HG03469 (cell line): Measurements from ENCODE around the gene PRM2.

Experiments used
- ATAC-seq: cut with Tn5 transposase; IDR thresholded peaks from one replicate; pipeline ENCODE4 v1.9.1; 2021; ENCODE audit warnings: mild to moderate bottlenecking, moderate library complexity, moderate number of reproducible peaks; ENCODE audit not compliant: unreplicated experiment

The PRM2 gene, protein sequence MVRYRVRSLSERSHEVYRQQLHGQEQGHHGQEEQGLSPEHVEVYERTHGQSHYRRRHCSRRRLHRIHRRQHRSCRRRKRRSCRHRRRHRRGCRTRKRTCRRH

DNA sequence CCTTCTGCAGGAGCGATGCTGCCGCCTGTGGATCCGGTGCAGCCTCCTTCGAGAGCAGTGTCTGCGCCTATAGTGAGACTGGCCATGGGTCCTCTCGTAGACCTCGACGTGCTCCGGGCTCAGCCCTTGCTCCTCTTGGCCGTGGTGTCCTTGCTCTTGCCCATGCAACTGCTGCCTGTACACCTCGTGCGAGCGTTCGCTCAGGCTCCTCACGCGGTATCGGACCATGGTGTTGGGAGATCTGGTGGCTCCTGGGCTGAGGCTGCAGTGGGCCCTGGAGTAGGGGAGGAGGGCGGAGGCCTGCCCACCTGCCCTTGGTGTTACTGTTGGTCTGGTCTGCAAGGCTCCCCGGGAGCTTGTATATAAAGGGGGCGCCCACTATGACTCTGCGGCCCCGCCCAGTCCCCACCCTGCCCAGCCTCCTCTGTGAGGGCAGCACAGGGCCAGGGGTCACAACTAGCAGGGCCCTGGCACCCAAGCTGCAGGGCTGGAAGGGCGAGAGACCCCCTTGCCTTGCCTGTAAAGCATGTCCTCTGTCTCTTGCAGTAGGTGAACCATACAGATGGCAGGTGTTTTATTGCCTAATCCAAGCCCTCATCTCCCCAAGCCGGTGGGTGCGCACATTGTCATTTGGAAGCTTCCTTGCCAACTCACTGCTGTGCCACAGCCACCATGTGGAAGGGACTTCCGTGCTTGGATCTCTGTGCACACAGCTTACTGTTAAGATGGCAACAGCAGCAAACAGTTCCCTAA lies at the start of gene PRM2:
Gene PRM2 (minus strand): TSS at position 338 of the 753 bp plus-strand sequence. CDS start 110 bp downstream, at position 228.
- no peak for ATAC-seq

DNA sequence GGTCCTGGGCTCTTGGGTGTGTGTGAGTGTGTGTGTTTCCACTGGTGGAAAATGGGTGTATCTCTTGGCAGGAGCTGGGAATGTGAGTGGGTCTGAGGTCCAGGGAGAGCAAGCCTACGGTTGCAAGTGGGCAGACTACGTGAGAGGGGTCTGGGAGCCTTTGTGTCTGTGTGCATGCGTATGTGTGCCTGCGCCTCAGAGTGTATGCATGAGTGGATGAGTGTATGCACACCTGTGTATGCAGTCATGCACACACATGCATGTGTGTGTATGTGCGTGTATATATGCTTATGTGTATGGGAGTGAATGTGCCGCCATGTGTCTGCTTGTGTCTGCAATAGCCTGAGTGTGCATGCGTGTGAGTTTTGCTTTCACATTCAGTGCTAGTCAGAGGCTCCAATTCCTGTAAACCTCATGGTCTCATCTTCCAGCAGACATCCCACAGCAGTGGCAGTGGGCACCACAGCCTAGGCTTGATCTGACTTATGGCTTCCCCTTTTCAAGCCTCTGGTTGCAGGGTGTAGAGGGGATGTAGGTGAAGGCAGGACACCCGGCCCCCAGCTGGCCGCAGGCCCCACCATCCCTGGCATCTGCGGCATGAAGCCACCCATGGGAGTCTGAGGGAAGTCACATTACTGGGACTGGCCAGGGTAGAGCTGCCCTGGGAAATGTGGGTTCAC lies 49.3 kb upstream of the PRM2 start:
- ATAC-seq = no peak

- ATAC-seq = no peak
Observed at GRCh38 chr16:11323551-11324336, 47.5 kb upstream of the PRM2 start.

- ATAC-seq = no peak
Observed at GRCh38 chr16:11322823-11323222, 46.5 kb upstream of the PRM2 start.

GRCh38 chr16:11321662-11322061 lies 45.4 kb upstream of the PRM2 start:
- ATAC-seq = no peak

- no peak for ATAC-seq
Observed at GRCh38 chr16:11320170-11320569, 43.9 kb upstream of the PRM2 start.

- ATAC-seq = no peak
Observed at GRCh38 chr16:11319529-11320146, 43.4 kb upstream of the PRM2 start.

DNA sequence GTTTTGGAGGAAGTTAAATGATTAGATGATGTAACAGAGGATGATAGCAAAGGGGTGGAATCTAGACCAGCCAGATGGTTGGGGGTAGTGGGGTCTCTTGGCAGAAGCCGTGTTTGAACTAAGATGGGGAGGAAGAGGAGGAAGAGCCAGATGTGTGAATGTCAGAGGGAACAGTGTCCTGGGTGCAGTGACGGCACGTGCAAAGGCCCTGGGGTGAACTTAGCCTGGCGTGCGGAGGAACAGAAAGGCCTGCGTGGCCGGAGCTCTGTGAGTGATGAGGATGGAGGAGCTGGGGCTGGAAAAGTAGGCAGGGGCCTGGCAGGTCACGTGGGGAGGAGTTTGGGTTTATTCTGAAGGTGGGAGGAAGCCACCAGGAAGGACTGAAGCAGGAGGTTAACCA lies 42.5 kb upstream of the PRM2 start:
- no peak for ATAC-seq

DNA sequence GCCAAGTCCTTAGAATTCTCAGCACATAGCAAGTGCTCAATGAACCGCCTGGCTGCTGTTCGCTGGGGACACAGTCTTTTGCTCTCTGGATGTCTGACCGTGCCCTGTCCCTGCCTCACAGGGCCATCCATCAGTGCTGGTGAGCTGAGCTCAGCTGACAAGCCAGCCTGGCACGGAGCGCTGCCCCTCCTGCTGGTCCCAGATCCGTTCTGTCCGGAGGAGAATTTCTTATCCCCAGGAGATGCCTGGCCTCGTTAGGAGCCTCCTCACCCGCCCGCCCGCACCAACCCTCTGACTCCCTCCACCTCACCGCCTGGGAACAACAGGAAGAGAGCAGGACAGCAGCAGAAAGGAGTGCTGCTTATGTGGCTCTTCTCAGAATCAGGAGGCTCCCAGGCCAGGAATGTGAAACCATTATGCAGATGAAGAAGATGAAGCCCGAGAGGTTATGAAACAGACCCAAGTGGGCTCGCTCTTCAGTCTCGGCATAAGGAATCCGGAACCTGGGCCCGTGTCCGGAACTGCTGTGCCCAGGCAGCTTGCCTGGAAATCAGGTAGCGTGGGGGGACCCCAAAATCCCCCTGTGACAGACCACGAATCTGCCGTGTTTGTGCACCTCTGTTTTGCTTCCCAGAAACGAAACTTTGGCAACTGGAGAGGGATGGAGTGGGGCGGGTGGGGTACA lies 40.2 kb upstream of the PRM2 start:
- no peak for ATAC-seq

DNA sequence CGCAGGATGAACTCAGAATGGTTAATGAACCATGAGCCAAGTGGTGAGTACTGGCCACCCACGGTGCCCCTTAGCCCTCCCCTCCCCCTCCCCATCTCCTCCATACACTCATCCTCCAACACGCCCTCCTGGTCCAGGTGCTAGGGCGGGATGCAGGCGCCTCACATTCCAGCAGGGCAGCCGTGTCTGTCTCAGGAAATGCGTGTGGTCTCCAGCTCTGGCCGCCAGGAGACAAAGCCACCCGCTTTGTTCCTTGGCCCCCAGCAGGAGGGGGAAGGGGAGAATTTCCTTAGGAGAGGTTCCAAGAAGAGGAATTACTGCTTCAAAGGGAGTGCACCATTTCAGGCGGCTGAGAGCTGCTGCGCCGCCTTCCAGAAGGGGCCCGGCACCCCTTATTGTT lies 39.2 kb upstream of the PRM2 start:
- ATAC-seq = no peak

GRCh38 chr16:11314309-11314894 lies 38.1 kb upstream of the PRM2 start:
- no peak for ATAC-seq

GRCh38 chr16:11313493-11314308 lies 37.4 kb upstream of the PRM2 start:
- ATAC-seq = no peak

DNA sequence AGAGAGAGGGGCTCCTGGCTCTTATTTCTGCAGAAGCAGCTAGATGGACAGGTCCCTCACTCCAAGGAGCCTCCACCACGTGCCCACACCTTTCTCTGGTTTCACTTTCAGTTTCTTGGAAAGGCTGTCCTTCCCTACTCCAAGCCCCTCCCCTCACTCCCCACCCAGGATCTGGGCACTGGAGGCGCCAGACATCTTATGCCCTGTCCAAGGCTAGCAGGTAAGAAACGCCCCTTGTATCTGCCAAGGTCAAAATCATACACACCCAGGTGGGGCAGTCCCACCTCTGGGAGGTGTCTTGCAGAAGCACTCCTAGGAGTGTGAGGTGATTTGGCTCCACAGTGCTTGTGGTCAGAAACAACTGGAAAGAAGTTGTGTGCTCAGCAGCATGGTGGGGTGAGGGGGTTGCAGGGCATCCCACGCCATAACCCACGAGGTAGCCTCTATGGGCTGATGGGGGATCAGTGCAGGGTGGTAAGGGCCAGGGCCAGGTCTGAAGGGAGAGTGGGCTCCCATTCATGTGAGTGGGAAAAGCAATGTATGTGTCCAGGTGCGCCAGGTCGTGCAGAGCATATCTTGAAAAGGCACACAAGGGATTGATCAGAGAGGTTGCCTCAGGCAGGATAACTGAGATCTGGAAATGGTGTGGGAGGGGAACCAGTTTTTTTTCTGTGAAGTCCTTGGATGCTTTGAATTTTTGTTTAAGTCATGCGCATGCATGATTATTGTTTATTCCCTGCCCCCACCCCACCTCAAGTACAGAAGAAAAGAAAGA lies 36.6 kb upstream of the PRM2 start:
- ATAC-seq = no peak

- ATAC-seq = peak; percentile 25
Observed at GRCh38 chr16:11310997-11311561, 34.8 kb upstream of the PRM2 start.

DNA sequence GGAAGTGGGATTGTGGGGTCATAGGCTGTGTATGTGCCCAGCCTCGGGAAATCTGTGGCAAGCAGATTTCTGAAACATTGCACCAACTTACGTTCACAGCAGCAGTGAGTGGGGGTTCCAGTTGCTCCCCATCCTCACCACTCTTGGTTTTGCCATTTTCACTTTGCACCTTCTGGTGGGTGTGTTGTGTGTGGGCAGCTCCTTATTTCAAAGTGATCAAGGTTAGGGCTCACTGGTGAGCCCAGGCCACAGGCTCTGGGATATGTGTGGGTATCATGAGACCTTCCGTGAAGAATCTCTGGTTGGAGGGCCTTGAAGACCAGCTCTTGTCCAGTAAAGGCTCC lies 34.3 kb upstream of the PRM2 start:
- no peak for ATAC-seq

DNA sequence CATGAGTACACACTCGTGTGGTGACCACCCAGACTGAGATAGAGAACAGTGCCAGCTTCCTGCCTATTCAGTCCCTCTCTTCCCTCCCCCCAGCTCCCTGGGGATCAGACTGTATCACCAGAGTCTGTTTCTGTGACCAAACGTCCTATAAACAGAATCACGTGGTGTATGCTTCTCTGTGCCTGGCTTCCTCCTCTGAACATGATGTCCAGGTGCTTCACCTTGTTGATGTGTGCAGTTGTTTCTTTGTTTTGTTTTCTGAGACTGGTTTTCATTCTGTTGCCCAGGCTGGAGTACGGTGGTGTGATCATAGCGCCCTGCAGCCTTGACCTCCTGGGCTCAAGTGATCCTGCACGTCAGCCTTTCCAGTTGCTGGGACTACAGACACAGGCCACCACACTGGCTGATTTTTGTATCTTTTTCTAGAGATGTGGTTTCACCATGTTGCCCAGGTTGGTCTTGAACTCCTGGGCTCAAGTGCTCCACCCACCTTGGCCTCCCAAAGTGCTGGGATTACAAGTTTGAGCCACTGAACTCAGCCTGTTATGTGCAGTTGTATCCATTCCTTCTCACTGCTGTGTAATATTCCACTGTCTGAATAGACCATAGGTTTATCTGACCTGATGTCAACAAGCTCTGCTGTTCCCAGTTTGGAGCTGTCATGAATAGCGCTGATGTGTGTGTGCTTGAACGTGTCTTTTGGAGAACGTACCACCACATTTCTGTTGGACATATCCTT lies 33.8 kb upstream of the PRM2 start:
- no peak for ATAC-seq

DNA sequence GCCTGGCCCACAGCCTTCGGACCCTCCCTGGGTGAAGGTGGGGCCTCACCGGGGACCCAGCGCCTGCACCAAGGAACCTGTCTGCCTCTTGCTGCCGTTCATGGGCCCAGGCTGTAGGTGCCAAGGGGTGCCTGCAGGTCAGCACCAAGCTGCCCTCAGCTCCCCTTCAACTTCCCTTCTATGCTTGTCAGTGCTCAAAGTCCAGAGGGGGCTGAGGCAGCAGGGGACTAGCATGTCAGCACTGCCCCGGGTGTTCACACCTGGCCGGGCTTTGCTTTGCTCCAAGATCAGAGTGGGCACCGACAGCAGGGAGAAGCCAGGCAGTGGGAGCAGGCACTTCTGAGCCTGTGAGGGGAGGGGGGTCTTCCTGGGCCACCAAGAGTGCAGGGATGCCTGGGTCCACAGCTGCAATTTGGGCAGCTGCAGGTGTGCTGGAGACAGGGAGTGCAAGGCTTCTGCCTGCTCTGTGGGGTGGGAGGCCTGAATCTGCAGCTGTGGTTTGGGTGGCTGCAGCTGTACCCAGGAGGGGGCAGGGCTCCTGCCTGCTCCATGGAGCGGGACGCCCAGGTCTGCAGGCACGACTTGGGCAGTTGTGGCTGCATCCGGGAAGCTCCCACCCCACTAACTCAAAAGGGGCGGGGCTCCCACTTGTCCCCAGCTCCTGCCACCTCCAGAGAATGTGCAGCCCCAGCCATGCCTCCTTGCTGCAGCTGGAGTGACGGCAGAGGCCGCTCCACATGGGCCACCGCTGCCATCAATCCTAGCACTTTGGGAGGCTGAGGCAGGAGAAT lies 32.4 kb upstream of the PRM2 start:
- no peak for ATAC-seq
